PFSK-1 (cell line): ENCODE results near the gene CHRNB2.

ENCODE experiments used
- FOXP2 ChIP-seq: optimal IDR thresholded peaks from 2 replicates; pipeline ENCODE3; 2011; ENCODE audit warnings: borderline replicate concordance, control low read depth, inconsistent platforms; ENCODE audit not compliant: insufficient read depth; ENCODE audit errors: extremely low read length, extremely low read depth
- POLR2AphosphoS5 ChIP-seq: IDR thresholded peaks from 2 replicates; pipeline ENCODE4 v1.6.1; 2012; ENCODE audit warnings: low read depth, mild to moderate bottlenecking, control low read depth, low read length, moderate library complexity
- REST ChIP-seq, 2 experiments: IDR thresholded peaks; 2 replicates each; pipeline versions ENCODE4 v1.6.1 to v1.8.0; 2011 to 2012; ENCODE audit warnings: low read depth in 2 of 2, low read length in 2 of 2, control low read depth in 1 of 2, inconsistent platforms in 1 of 2, mild to moderate bottlenecking in 1 of 2, moderate library complexity in 1 of 2; ENCODE audit not compliant: insufficient read depth in 1 of 2
- SIN3A ChIP-seq: IDR thresholded peaks from 2 replicates; pipeline ENCODE4 v1.6.1; 2012; ENCODE audit warnings: mild to moderate bottlenecking, low read length, moderate library complexity, borderline replicate concordance; ENCODE audit not compliant: insufficient read depth
- TAF1 ChIP-seq: IDR thresholded peaks from 2 replicates; pipeline ENCODE4 v1.6.1; 2012; ENCODE audit warnings: low read length, control low read depth, borderline replicate concordance; ENCODE audit not compliant: insufficient read depth

Gene CHRNB2

GRCh38 chr1:154575951-154576566 lies 8.5 kb downstream of the CHRNB2 start:
- TF ChIP-seq SIN3A (no peak), REST (IDR thresholded peaks at IDR 0.05; ENCODE audit: insufficient read depth in 1 of 2, low read depth in 2 of 2, low read length in 2 of 2) (no peak), TAF1 (no peak), FOXP2 (no peak), POLR2AphosphoS5 (no peak)

GRCh38 chr1:154577346-154578057 lies 9.9 kb downstream of the CHRNB2 start:
- no peak for TF ChIP-seq FOXP2
- TF ChIP-seq POLR2AphosphoS5, result no peak; the same call in 1 of the 2 replicates
- TF ChIP-seq TAF1, result no peak

GRCh38 chr1:154578058-154578418 lies 10.5 kb downstream of the CHRNB2 start:
- no peak for TF ChIP-seq POLR2AphosphoS5
- TF ChIP-seq TAF1, result no peak
- TF ChIP-seq FOXP2, result no peak
- no peak for TF ChIP-seq REST (IDR thresholded peaks at IDR 0.05; ENCODE audit: insufficient read depth in 1 of 2, low read depth in 2 of 2, low read length in 2 of 2)
- TF ChIP-seq SIN3A, result no peak

GRCh38 chr1:154579374-154579773 lies 11.8 kb downstream of the CHRNB2 start:
- no peak for TF ChIP-seq FOXP2
- no peak for TF ChIP-seq TAF1
- 0 out of 2 replicates have a peak, but pooled peaks have one; percentile 16 for TF ChIP-seq POLR2AphosphoS5
- no peak for TF ChIP-seq SIN3A
- TF ChIP-seq REST (IDR thresholded peaks at IDR 0.05; ENCODE audit: insufficient read depth in 1 of 2, low read depth in 2 of 2, low read length in 2 of 2), result no peak

GRCh38 chr1:154581766-154582165 lies 14.2 kb downstream of the CHRNB2 start:
- TF ChIP-seq POLR2AphosphoS5 (no peak), SIN3A (no peak), FOXP2 (no peak)

GRCh38 chr1:154582885-154583284 lies 15.3 kb downstream of the CHRNB2 start:
- no peak for TF ChIP-seq POLR2AphosphoS5
- TF ChIP-seq FOXP2, result no peak
- no peak for TF ChIP-seq TAF1
- TF ChIP-seq SIN3A, result no peak
- TF ChIP-seq REST (IDR thresholded peaks at IDR 0.05; ENCODE audit: insufficient read depth in 1 of 2, low read depth in 2 of 2, low read length in 2 of 2), result no peak
